ENCODE results near the gene TNRC6B.
"Not testable (repeated sequence)": the region's sequence is repeated elsewhere in the genome, so short reads cannot be mapped to it uniquely, and the experiment has no call there.

Gene TNRC6B

GRCh38 chr22:40276996-40277823 lies 99.5 kb downstream of the TNRC6B start:
- DNase-seq (ENCODE audit: low read depth, low spot score), result no peak

GRCh38 chr22:40279017-40279416 lies 101.3 kb downstream of the TNRC6B start:
- no peak for DNase-seq (ENCODE audit: low read depth, low spot score)

DNA sequence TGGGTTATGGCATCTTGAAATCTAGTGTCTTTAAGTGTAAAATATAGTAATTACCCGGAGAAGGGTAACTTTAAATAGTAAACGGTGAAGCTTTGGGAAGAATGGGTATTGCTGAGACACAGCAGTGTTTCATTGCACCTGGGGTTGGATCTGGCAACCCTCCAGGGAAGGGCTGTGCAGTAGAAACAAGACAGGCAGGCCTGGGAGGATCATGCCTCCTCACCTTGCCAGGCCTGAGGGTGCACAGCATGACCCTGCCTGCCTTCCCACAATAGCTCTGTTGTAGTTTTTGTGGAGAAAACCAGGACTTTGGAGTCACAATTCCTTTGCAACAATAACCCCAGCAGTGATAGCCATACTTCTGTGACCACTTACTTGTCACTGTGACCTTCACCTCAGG lies 104.0 kb downstream of the TNRC6B start:
- no peak for DNase-seq (ENCODE audit: low read depth, low spot score)

DNA sequence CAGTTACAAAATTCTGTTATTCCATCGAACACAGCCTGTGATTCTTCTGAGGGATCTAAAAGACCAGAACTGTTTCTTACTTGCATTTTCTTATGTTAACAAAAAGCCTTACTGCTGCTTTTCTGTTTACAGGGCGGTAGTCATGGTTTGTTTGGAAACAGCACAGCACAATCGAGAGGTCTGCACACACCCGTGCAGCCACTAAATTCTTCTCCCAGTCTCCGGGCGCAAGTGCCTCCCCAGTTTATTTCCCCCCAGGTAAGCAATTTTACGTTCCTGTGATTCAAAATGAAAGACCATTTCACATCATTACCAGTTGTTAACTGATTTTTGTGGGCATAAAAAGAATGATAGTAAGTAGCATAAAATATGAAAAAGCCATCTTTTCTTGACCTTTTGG lies 107.8 kb downstream of the TNRC6B start:
- no peak for DNase-seq (ENCODE audit: low read depth, low spot score)

GRCh38 chr22:40289991-40290459 lies 112.3 kb downstream of the TNRC6B start:
- no peak for DNase-seq (ENCODE audit: low read depth, low spot score)

DNA sequence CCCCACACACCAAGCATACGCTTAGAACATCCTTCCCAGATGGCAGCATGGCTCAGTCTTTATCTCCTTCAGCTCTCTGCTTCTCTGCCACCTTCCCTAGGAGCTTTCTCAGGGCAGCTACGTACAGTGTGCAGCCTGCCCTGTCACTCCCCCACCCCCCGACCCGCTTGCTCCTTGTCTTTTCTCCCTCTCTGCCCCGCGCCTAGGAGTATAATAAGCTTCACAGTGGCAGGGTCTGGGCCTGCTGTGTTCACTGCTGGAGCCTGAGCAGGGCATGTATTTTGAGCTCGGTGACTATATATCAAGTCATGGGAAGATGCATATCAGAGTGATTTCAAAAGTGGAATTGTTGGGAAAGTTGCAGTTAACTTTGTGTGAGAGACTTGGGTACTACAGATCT lies 112.8 kb downstream of the TNRC6B start:
- no peak for DNase-seq (ENCODE audit: low read depth, low spot score)

GRCh38 chr22:40294696-40295095 lies 117.0 kb downstream of the TNRC6B start:
- DNase-seq (ENCODE audit: low read depth, low spot score), result no peak

DNA sequence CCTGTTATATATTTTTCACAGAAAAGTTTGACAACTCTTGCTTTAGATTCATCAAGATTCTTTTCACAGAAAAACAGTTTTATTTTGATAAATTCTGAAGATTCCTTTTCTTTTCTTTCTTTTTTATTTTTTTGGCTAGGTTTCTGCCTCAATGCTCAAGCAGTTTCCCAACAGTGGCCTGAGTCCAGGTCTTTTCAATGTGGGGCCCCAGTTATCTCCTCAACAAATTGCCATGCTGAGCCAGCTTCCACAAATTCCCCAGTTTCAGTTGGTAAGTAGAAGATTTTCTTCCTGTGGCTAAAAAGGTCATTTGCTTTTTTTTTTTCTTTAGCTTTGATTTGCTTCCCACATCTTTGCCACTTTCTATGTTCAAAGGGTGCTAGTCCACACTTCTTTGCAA lies 122.6 kb downstream of the TNRC6B start:
- no peak for DNase-seq (ENCODE audit: low read depth, low spot score)

DNA sequence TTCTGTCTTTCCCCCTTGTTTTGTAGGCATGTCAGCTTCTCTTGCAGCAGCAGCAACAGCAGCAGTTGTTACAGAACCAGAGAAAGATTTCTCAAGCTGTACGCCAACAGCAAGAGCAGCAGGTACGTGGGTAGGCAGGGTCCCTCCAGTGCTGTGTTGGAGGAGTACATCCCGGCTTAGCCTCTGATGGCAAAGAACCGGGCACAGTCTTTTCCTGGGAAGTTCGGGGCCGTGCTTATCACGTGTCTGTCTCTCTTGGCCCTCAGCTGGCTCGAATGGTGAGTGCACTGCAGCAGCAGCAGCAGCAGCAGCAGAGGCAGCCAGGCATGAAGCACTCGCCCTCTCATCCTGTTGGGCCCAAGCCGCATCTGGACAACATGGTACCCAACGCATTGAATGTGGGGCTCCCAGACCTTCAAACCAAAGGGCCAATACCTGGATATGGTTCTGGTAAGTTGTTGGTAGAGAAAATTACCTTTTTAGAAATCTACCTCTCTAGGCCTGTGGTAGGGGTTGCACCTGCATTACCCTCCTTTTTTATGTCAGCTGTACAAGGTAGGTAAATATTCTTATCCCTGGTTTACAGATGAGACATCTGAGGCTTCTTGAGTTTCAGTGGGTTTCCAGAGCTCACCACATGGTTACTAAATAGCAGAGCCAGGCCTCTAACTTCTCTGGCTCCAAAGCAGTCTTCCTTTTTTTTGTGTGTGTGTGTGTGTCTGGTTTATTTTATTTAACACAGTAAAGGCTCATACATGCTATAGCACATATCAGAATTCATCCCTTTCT lies 123.4 kb downstream of the TNRC6B start:
- no peak for DNase-seq (ENCODE audit: low read depth, low spot score)

DNA sequence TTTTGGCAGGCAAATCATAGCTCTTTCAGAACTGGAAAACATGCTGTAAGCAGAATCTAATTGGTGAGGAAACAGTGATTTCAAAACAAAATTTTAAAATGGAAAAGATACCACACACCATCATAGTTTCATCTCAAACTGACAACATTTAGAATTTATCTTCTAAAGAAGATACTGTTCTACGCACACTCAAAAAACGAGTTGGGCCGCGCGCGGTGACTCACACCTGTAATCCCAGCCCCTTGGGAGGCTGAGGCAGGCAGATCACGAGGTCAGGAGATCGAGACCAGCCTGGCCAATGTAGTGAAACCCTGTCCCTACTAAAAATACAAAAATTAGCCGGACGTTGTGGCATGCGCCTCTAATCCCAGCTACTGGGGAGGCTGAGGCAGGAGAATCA lies 124.4 kb downstream of the TNRC6B start:
- no peak for DNase-seq (ENCODE audit: low read depth, low spot score)

DNA sequence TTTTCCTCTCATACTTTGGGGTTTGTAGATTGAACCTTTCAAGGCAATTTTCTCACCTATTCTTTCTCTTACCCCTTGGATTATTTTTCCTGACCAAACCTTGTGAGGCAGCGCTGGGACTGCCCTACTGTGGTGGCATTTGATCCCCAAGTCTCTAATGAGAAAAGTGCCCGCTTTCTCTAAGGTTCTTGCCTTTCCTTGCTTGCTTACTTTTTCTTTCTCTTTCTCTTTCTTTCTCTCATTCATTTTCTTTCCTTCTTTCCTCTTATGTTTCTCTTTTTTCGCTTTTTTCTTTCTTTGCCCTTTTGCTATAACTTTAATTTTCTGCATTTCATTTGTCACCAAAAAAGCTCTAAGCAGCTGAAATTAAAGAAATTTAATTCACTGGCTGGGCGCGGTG lies 127.9 kb downstream of the TNRC6B start:
- DNase-seq (ENCODE audit: low read depth, low spot score), result no peak

DNA sequence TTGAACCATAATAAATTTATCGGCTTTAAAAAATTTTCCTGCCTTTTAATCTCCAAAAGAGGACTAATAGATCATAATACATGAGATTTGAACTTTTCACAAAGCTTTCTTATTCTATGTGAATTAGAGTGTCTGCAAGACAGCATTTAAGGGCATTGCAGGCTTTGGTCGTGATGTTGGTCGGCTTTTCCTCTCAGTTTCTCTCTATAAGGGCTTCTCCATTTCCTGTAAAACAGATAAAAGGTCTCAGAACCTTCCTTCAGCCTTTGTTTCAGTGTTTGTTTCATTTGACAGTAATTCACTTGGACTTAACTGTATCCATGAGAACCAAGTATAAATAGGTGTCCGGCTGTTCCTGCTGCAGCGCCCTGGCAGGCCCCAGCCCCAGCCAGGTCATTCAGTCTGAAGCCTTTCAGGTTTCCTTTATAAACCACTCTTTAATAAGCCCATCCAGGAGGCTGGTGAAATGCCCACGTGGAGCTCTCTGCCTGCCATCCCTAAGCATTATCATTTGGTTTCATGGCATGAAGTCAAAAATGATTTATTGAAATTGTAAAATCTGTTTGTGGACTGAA lies 131.4 kb downstream of the TNRC6B start:
- no peak for DNase-seq (ENCODE audit: low read depth, low spot score)

DNA sequence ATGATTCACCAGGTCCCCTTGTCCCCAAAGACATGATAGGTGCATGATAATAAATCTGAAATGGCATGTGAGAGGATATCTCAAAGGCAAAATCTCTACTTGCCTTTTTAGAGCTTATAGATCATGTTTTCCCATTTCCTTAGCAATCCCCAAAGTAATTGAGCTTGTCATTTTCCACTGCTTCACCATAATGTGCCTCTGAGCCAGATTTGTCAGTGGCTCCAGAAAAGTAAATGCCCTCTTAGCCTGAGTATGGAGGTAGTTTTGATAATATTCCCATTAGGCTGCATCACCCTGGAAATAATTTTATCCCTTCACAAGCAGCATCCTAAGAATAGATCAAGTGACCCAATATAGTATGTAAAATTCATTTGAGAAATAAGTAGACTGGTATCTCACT lies 131.9 kb downstream of the TNRC6B start:
- DNase-seq (ENCODE audit: low read depth, low spot score), result no peak

- no peak for DNase-seq (ENCODE audit: low read depth, low spot score)
Measured at GRCh38 chr22:40310081-40310767, 132.5 kb downstream of the TNRC6B start.

DNA sequence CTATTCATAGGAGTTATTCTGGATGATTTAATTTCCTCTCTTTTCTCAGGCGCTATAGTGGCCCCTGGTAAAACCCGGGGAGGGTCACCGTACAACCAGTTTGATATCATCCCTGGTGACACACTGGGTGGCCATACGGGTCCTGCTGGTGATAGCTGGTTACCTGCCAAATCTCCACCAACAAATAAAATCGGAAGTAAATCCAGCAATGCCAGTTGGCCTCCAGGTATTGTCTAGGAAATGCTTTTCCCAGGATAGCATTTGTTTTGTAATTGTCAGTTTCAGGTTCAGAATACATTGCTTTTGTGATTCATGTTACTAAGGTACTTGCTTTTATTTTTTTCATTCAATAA lies 133.0 kb downstream of the TNRC6B start:
- DNase-seq (ENCODE audit: low read depth, low spot score), result no peak

GRCh38 chr22:40311646-40312045 lies 133.9 kb downstream of the TNRC6B start:
- DNase-seq (ENCODE audit: low read depth, low spot score), result not testable (repeated sequence)

GRCh38 chr22:40312050-40312449 lies 134.3 kb downstream of the TNRC6B start:
- no peak for DNase-seq (ENCODE audit: low read depth, low spot score)

DNA sequence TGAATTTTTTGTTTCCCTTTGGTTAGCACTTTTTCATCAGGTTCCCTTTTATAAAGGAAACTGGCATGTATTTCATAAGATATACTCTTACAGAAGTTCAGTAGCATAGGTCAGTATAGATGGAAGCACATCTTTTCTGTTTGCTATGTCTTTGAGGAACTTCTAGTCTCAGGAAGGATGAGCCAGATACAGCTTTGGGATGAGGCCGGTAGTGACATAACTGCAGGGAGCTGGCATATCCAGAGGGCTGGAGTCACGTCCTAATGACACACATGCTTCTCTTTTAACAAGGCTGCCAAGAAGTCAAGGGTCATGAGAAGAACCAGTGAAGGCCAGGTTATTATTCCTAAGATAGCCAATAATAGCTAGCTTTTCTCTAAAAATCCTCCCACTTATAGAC lies 135.3 kb downstream of the TNRC6B start:
- no peak for DNase-seq (ENCODE audit: low read depth, low spot score)

- no peak for DNase-seq (ENCODE audit: low read depth, low spot score)
Measured at GRCh38 chr22:40314041-40314440, 136.3 kb downstream of the TNRC6B start.

- no peak for DNase-seq (ENCODE audit: low read depth, low spot score)
Measured at GRCh38 chr22:40320687-40321086, 143.0 kb downstream of the TNRC6B start.

- no peak for DNase-seq (ENCODE audit: low read depth, low spot score)
Measured at GRCh38 chr22:40322021-40322420, 144.3 kb downstream of the TNRC6B start.

- no peak for DNase-seq (ENCODE audit: low read depth, low spot score)
Measured at GRCh38 chr22:40322818-40323447, 145.2 kb downstream of the TNRC6B start.
